ENCODE data around the gene GCSAML. TPM values are rescaled to one million over a fixed set of nuclear protein-coding genes. Genes with fewer than 3 reads are reported as not detected.
"Not testable (repeated sequence)": the region's sequence is repeated elsewhere in the genome, so short reads cannot be mapped to it uniquely, and the experiment has no call there.

GCSAML gene
- not detected for polyA plus RNA-seq (2013, experiment 1 of 2)
- not detected for polyA plus RNA-seq (2013, experiment 2 of 2)

DNA sequence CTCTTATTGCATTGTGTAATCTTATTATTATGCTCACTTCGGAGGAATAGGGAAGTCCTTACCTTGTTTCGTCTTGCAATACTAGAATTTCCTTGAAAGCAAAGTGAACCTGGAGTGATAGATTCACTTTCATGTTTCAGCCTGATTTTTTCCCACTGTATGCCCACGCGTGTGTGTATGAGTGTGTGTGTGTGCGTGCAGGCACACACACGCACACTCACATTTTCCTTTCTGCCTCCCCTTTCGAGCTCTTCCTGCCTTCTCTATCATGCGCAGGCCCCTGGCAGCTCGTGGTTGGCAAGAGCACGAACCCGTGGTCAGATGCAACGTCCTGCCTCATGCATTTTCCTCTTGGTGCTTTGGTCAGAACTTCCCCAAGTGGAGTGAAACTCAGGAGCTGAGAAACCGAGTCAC lies at the start of gene GCSAML:
Gene GCSAML, plus strand, starts transcription at position 366 of the 414 bp plus-strand sequence. CDS start 58 bp downstream, outside the sequence.
- Histone ChIP-seq H3K27ac (ENCODE audit: low read depth, low read length) (no peak within 1 kb of the TSS), H3K9me3 (ENCODE audit: insufficient read depth, low read depth, low read length) (no peaks in the 10 kb centered on the region), H3K36me3 (ENCODE audit: insufficient read depth, low read length) (no peaks in the 10 kb centered on the region), H3K4me3 (ENCODE audit: low read length) (no peak within 1 kb of the TSS), H3K27me3 (ENCODE audit: insufficient read depth, low read length) (no peaks in the 10 kb centered on the region), H3K4me1 (ENCODE audit: insufficient read depth, low read length) (peaks cover 11% of the 10 kb centered on the region; the same call in 1 of the 2 replicates), H3K9ac (ENCODE audit: low read depth, low read length) (no peak within 1 kb of the TSS)
- WGBS = 94% methylated on average over 13 of the region's 13 CpGs

- no peaks in the 10 kb centered on the region for H3K4me1 ChIP-seq (ENCODE audit: insufficient read depth, low read length)
- H3K27ac ChIP-seq (ENCODE audit: low read depth, low read length) = no peak overlapping the region
- no peaks in the 10 kb centered on the region for H3K9me3 ChIP-seq (ENCODE audit: insufficient read depth, low read depth, low read length)
- H3K36me3 ChIP-seq (ENCODE audit: insufficient read depth, low read length) = no peaks in the 10 kb centered on the region
- WGBS = 100% methylated on average over 1 of the region's 3 CpGs
- H3K9ac ChIP-seq (ENCODE audit: low read depth, low read length) = no peak overlapping the region
- no peaks in the 10 kb centered on the region for H3K27me3 ChIP-seq (ENCODE audit: insufficient read depth, low read length)
- H3K4me3 ChIP-seq (ENCODE audit: low read length) = no peak overlapping the region
Observed at GRCh38 chr1:247500865-247501264, 48.1 kb upstream of the GCSAML start.

- WGBS = 40% methylated on average over 2 of the region's 3 CpGs
- no peak overlapping the region for H3K27ac ChIP-seq (ENCODE audit: low read depth, low read length)
Observed at GRCh38 chr1:247506831-247507230, 42.1 kb upstream of the GCSAML start.

DNA sequence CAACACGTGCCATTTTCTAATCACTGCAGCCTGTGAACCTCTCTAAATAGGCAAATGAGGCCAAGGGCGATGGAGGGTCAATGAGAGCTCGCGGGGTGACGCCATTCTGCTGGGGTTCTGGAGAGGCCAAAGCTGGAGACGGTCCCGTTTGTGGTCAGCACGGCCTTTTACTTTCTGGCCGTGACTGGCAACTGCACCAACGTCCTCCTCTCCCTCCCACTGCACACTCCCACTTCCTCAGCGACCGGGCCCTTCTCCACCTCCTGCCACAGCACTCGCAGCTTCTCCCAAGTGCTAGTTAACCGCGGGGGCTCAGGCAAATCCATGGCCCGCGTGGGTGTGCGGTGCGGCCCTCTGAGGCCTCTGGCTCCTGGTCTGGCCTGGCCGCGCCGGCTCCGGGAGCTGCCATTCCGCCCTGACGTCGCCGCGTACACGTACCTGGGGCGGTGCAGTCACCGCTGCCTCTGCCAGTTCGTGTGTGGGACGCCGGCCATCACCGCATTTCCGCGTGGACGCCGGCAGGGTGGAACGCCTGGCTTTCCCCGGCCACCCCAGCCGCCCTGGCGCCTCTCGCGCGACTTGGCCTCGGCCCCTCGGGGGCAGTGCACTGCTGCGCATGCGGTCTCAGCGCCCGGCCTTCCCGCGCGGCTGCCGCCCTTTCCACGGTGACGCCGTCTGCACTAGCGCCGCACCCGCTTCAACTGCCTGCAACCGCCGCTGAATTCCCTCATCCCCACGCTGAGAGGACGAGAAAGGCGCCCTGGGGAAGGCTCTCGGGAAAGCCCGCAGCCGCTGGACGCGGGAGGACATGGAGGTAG lies 30.9 kb upstream of the GCSAML start:
- Histone ChIP-seq H3K27ac (ENCODE audit: low read depth, low read length) (no peak overlapping the region), H3K9me3 (ENCODE audit: insufficient read depth, low read depth, low read length) (peaks cover 3% of the 10 kb centered on the region; the same call in 1 of the 2 replicates), H3K36me3 (ENCODE audit: insufficient read depth, low read length) (no peaks in the 10 kb centered on the region), H3K4me1 (ENCODE audit: insufficient read depth, low read length) (no peaks in the 10 kb centered on the region), H3K4me3 (ENCODE audit: low read length) (no peak overlapping the region), H3K27me3 (ENCODE audit: insufficient read depth, low read length) (no peaks in the 10 kb centered on the region), H3K9ac (ENCODE audit: low read depth, low read length) (no peak overlapping the region)
- WGBS = 96% methylated on average over 72 of the region's 72 CpGs

More at GRCh38 chr1:247506831-247507230, 42.1 kb upstream of the GCSAML start:
- no peaks in the 10 kb centered on the region for H3K4me1 ChIP-seq (ENCODE audit: insufficient read depth, low read length)
- no peaks in the 10 kb centered on the region for H3K9me3 ChIP-seq (ENCODE audit: insufficient read depth, low read depth, low read length)
- H3K27me3 ChIP-seq (ENCODE audit: insufficient read depth, low read length) = no peaks in the 10 kb centered on the region
- H3K4me3 ChIP-seq (ENCODE audit: low read length) = no peak overlapping the region
- no peaks in the 10 kb centered on the region for H3K36me3 ChIP-seq (ENCODE audit: insufficient read depth, low read length)
- no peak overlapping the region for H3K9ac ChIP-seq (ENCODE audit: low read depth, low read length)

DNA sequence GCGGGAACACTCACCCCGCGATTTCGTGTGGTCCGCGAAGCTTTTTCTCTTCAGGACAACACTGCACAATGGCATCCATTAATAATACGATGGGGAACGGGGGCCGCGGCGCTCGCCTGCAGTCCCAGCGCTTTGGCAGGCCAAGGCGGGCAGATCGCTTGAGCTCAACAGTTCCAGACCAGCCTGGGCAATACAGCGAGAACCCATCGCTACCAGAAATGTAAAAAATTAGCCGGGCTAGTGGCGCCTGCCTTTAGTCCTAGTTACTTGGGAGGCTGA lies 30.4 kb upstream of the GCSAML start:
- Histone ChIP-seq H3K4me1 (ENCODE audit: insufficient read depth, low read length) (no peaks in the 10 kb centered on the region), H3K27ac (ENCODE audit: low read depth, low read length) (no peak overlapping the region), H3K36me3 (ENCODE audit: insufficient read depth, low read length) (no peaks in the 10 kb centered on the region), H3K9ac (ENCODE audit: low read depth, low read length) (no peak overlapping the region), H3K4me3 (ENCODE audit: low read length) (no peak overlapping the region), H3K27me3 (ENCODE audit: insufficient read depth, low read length) (no peaks in the 10 kb centered on the region), H3K9me3 (ENCODE audit: insufficient read depth, low read depth, low read length) (peaks cover 3% of the 10 kb centered on the region; the same call in 1 of the 2 replicates)
- WGBS = 97% methylated on average over 19 of the region's 19 CpGs

DNA sequence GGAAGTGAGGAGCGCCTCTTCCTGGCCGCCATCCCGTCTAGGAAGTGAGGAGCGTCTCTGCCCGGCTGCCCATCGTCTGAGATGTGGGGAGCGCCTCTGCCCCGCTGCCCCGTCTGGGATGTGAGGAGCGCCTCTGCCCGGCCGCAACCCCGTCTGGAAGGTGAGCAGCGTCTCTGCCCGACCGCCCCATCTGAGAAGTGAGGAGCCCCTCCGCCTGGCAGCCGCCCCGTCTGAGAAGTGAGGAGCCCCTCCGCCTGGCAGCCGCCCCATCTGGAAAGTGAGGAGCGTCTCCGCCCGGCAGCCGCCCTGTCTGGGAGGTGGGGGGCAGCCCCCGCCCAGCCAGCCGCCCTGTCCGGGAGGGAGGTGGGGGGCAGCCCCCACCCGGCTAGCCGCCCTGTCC lies 27.0 kb upstream of the GCSAML start:
- H3K9ac ChIP-seq (ENCODE audit: low read depth, low read length); H3K4me3 ChIP-seq (ENCODE audit: low read length); H3K4me1 ChIP-seq (ENCODE audit: insufficient read depth, low read length); H3K9me3 ChIP-seq (ENCODE audit: insufficient read depth, low read depth, low read length); H3K27ac ChIP-seq (ENCODE audit: low read depth, low read length); H3K36me3 ChIP-seq (ENCODE audit: insufficient read depth, low read length); H3K27me3 ChIP-seq (ENCODE audit: insufficient read depth, low read length): not testable (repeated sequence)
- 86% methylated on average over 25 of the region's 30 CpGs for WGBS

GRCh38 chr1:247528812-247529474 lies 20.0 kb upstream of the GCSAML start:
- H3K27me3 ChIP-seq (ENCODE audit: insufficient read depth, low read length) = no peaks in the 10 kb centered on the region
- H3K9ac ChIP-seq (ENCODE audit: low read depth, low read length) = no peak overlapping the region
- H3K36me3 ChIP-seq (ENCODE audit: insufficient read depth, low read length) = no peaks in the 10 kb centered on the region
- H3K4me3 ChIP-seq (ENCODE audit: low read length) = no peak overlapping the region
- WGBS = 88% methylated on average over 2 of the region's 2 CpGs
- H3K27ac ChIP-seq (ENCODE audit: low read depth, low read length) = no peak overlapping the region
- no peaks in the 10 kb centered on the region; the same call in 1 of the 2 replicates for H3K4me1 ChIP-seq (ENCODE audit: insufficient read depth, low read length)
- H3K9me3 ChIP-seq (ENCODE audit: insufficient read depth, low read depth, low read length) = no peaks in the 10 kb centered on the region

DNA sequence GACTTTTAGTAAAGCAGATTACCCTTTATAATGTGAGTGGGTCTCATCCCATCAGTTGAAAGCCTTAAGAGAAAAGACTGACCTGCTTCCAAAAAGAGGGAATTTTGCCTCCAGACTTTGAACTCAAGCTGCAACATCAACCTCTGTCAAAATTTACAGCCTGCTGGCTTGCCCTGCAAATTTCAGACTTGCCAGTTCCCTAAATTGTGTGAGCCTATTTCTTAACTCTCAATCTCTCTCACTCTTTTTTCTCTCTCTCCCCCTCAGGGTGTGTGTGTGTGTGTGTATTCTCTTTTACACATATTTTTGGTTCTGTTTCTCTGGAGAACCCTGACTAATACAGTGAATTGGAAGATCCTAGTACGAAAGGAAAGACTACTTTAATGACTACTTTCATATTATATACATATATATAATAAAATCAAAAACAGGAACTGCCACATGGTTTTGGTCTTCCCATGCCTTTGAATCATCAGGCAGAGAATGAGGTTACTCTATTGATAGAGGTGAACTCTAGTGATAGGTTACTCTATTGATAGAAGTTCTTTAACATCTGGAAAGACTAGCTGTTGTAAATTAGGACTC lies 19.1 kb upstream of the GCSAML start:
- no peak overlapping the region for H3K4me3 ChIP-seq (ENCODE audit: low read length)
- no peaks in the 10 kb centered on the region for H3K27me3 ChIP-seq (ENCODE audit: insufficient read depth, low read length)
- no peaks in the 10 kb centered on the region for H3K36me3 ChIP-seq (ENCODE audit: insufficient read depth, low read length)
- H3K27ac ChIP-seq (ENCODE audit: low read depth, low read length) = no peak overlapping the region
- H3K9ac ChIP-seq (ENCODE audit: low read depth, low read length) = no peak overlapping the region
- WGBS = no CpG with 5 or more reads among the region's 1 CpG
- no peaks in the 10 kb centered on the region; the same call in 1 of the 2 replicates for H3K4me1 ChIP-seq (ENCODE audit: insufficient read depth, low read length)
- no peaks in the 10 kb centered on the region for H3K9me3 ChIP-seq (ENCODE audit: insufficient read depth, low read depth, low read length)

DNA sequence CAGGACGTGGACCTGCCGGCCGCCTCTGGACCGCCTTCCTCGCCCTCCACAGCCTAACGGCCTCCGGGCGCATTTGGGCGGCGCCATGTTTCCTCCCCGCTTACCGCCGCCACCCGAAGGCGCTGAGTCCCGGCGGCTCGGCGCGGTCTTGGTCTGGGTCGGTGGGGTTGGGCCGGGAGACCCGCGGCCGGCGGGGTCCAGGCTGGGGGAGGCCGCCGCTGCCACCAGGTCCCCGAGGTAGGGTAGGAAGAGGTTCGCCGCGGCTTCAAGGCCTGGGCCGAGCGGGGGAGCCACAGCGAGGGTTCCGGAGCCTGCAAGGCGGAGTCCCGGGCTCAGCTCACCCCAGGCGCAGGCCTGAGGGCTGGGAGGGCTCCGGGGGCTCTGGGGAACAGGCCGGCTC lies 18.1 kb upstream of the GCSAML start:
- Histone ChIP-seq H3K4me1 (ENCODE audit: insufficient read depth, low read length) (no peaks in the 10 kb centered on the region; the same call in 1 of the 2 replicates), H3K4me3 (ENCODE audit: low read length) (no peak overlapping the region), H3K9ac (ENCODE audit: low read depth, low read length) (no peak overlapping the region), H3K27me3 (ENCODE audit: insufficient read depth, low read length) (no peaks in the 10 kb centered on the region), H3K36me3 (ENCODE audit: insufficient read depth, low read length) (no peaks in the 10 kb centered on the region), H3K27ac (ENCODE audit: low read depth, low read length) (no peak overlapping the region), H3K9me3 (ENCODE audit: insufficient read depth, low read depth, low read length) (no peaks in the 10 kb centered on the region)
- WGBS = 94% methylated on average over 41 of the region's 41 CpGs

- Histone ChIP-seq H3K4me1 (ENCODE audit: insufficient read depth, low read length) (no peaks in the 10 kb centered on the region; the same call in 1 of the 2 replicates), H3K27ac (ENCODE audit: low read depth, low read length) (no peak overlapping the region), H3K27me3 (ENCODE audit: insufficient read depth, low read length) (no peaks in the 10 kb centered on the region), H3K9me3 (ENCODE audit: insufficient read depth, low read depth, low read length) (no peaks in the 10 kb centered on the region), H3K4me3 (ENCODE audit: low read length) (no peak overlapping the region), H3K9ac (ENCODE audit: low read depth, low read length) (no peak overlapping the region), H3K36me3 (ENCODE audit: insufficient read depth, low read length) (no peaks in the 10 kb centered on the region)
- WGBS = 91% methylated on average over 8 of the region's 8 CpGs
Observed at GRCh38 chr1:247531937-247532336, 17.0 kb upstream of the GCSAML start.

GRCh38 chr1:247535402-247535801 lies 13.5 kb upstream of the GCSAML start:
- H3K27me3 ChIP-seq (ENCODE audit: insufficient read depth, low read length) = no peaks in the 10 kb centered on the region
- H3K36me3 ChIP-seq (ENCODE audit: insufficient read depth, low read length) = no peaks in the 10 kb centered on the region
- H3K27ac ChIP-seq (ENCODE audit: low read depth, low read length) = no peak overlapping the region
- WGBS = 78% methylated on average over 3 of the region's 3 CpGs
- H3K9me3 ChIP-seq (ENCODE audit: insufficient read depth, low read depth, low read length) = no peaks in the 10 kb centered on the region
- H3K9ac ChIP-seq (ENCODE audit: low read depth, low read length) = no peak overlapping the region
- no peaks in the 10 kb centered on the region for H3K4me1 ChIP-seq (ENCODE audit: insufficient read depth, low read length)
- H3K4me3 ChIP-seq (ENCODE audit: low read length) = no peak overlapping the region
